ENCODE data around the gene PPP1R1C.

Gene PPP1R1C

DNA sequence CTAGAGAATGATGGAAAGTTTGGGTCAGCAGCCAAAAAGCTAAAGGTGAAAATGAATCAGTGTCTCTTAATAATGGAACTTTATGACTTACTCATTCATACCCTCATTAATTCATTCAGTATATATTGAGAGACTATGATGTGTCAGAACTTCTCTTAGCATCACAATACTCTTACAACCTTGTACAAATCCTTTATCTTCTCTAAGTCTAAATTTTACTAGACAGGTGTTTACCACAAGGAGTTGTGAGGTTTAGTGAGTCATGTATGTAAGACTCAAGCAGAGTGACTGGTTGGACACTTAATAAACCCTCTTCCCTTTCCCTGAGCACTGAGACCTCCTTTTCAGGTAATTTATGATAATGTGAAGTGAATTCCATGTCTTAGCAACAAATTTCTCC is 129.6 kb downstream of the PPP1R1C start:
- DNase-seq, result no peak

DNA sequence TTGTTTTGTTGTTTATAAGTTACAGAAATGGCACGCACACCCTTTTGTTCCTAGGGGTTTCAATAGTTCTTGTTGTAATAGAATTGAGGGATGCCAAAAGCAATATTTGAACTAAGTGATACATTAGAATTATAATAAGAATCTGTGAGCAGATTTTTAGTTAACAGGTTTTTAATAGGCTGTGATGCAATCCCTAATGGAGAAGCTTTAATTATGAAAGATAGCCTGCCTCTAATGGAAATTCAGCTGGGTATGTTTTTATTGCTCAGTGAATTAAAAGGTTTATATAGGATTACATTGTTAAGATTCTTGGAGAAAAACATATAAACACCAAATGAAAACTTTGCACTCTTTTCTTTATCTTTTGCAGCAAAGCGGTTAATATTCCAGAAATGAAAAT is 131.1 kb downstream of the PPP1R1C start:
- no peak for DNase-seq

DNA sequence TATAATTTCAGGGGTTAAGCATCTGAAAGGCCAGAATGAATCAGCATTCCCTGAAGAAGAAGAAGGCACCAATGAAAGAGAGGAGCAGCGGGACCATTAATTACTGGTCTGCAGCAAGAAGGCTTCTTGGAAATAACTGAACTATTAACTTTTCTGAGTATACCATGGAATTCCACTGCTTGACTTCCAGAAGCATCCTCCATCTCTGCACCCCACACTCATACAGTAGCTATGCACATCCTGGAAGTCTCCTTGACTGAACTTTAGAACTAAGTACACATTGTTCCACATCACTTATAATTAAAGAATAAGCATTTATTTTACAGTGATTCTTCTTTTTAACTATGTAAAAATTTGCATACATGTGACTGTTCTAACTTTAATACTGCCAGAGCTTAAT is 131.5 kb downstream of the PPP1R1C start:
- DNase-seq, result no peak

DNA sequence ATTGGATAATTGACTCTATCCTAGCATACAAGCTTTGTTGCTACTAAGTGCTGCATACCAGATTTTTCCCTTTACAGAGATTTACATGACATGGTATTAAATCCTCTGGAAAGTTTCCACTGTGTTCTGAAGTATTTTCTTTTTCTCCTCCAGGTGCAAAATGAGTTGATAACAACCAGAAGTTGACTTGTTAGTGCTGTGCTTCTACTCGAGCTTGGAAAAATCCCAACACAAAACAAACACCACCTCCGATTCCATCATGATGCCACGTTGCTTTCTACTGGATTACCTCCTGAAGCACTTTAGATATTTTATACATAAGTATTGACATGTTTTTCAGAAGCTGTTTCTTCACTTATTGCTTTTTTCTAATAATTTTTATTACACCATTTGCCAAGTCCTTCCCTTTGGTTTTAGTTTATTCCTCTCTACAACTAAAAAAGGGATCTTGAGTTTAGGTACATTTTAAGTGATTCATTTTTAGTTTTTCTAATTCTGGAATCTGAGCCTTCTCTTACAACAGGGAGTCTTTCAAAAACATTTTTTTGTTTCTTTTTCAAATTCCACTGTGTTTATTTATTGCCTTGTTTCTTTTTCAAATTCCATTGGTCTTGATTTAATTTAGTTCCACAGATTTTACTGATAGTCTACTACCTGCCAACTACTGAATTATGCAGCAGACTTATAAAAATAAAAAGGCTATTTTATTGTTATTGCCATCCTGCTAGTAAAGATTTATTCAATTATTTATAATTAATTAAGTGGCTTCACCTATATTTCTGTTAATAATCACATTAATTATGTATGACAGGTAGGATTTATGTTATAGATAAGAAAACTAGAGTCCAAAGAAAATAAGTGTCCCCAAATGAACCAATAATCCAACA is 143.4 kb downstream of the PPP1R1C start:
- DNase-seq, result no peak

DNA sequence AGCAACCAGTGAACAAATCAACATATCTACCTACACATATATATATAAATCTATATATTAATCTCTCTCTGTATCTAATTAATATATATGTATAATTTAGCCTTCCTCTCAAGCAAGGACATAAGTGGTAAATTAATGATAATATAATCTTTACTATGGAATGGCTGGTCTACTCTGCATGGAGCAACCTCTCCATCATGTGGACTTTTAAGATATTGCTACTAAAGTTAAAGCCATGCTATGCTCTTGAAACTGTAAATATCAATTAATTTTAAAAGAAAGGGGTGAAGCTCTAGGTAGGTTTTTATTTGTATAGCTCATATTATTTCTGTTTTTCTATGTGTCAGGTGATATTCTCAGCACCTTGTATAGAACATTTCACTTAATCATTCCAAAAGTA is 147.0 kb downstream of the PPP1R1C start:
- DNase-seq, result no peak

- no peak for DNase-seq
These were observed 147.7 kb downstream of the PPP1R1C start for GRCh38 chr2:182133195-182133891.

GRCh38 chr2:182134201-182134600 is 148.5 kb downstream of the PPP1R1C start:
- DNase-seq, result no peak

DNA sequence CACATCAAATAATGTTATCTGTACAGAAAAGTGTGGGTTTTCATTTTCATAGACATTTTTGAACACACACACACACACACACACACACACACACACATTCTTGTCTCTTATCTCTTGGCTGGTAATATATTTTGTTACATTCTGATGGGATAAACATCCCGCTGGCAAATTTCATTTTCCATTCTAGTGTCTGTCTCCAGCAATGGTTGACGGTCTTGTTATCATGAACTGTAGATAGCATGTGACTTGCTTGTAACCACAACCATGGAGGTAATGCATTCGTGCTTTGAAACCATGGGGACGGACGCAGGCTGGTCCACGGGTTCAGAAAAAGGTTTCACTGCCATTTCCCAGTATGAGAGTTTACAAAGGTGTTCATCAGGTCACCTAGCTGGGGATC is 156.4 kb downstream of the PPP1R1C start:
- no peak for DNase-seq

DNA sequence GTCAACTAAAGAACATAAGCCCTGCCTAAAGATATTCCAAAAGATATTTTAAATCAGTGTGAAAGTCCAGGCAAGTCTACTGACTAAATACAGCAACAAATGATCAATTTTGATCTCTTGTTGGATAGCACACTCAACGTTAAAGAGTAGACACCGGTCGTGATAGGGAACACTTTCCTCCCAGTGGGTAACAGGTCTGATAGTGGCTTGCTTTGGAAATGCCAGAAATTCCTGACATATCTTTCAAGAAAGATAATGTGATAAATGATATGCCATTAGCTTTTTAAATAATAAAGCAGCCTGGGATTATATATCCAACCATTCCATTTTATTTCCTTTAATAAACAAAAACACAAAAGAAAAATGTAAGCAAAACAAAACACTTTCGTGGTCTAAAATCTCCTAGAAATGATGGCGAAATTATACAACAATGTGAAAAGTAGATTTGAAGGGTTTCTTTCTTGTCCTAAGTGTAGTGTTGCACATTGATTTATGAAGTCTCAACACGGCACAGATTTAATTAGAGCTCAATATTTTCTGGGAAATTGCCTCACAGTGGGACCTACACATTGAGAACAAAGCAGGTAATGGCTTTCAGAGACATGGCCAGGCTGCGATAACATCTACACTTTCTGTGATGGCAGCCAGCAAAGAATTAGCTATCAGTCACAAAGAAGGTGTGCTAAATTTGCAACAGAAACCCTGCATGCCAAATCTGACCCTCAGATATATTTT is 158.6 kb downstream of the PPP1R1C start:
- DNase-seq, result no peak

- no peak for DNase-seq
These were observed 159.1 kb downstream of the PPP1R1C start for GRCh38 chr2:182144776-182145165.

DNA sequence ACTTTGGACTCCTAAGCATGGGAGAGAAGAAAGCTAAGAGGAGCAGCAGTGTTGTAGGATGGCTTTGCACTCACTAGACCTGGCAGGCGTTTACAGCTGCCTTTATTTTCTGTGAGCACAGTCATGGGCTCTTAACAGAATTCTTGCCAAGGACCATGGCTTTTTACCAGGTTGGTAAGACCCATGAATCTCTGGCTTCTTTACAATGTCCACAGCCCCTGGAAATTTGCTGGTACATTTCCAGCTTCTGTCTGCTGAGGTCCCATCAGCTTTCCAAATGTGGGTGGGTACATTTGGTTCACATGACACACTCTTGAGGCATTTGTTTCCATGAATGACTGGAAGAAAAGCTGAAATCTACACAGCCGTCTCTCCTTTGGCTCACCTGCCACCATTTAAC is 162.7 kb downstream of the PPP1R1C start:
- DNase-seq, result no peak

- DNase-seq, result no peak
These were observed 178.2 kb downstream of the PPP1R1C start for GRCh38 chr2:182163878-182164277.

GRCh38 chr2:182164686-182165085 is 179.0 kb downstream of the PPP1R1C start:
- no peak for DNase-seq

DNA sequence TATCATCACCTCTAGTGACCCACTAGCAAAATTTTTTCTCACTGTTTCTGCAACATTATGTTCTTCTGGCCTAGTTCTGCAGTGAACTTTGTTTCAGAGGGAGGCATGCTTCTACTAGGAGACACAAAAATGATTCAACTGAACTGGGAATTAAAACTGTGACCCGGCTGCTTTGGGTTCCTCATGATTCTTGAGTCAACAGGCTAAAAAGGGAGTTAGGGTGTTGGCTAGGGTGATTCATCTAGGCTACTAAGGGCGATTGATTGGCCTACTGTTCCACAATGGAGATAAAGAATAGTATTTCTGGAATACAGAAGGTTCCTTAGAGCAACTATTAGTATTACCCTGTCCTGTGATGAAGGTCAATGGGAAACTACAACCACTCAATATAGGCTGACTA is 179.5 kb downstream of the PPP1R1C start:
- no peak for DNase-seq

GRCh38 chr2:182166406-182166805 is 180.8 kb downstream of the PPP1R1C start:
- no peak for DNase-seq

DNA sequence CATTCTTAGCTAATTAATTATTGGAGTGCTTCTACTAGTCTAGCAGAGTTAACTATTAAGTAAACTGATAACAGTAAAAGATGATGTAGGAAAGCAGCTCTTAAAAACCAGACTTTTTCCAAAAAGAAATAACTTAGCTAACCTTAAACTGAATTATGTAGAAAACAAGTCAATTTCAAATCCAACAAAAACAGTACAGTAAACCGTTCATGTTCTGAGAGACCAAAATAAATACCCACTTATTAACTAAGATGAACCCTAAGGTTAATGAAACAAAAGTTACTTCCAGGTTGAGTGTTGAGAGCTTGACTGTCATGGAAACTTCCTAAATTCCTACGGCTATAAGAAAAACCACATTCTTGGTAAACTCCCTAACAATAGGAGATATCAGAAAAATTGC is 181.2 kb downstream of the PPP1R1C start:
- no peak for DNase-seq
